Hematopoietic multipotent progenitor cell treated with erythropoietin and hydrocortisone succinate and interleukin-3 and kit ligand, for 4 days (in vitro differentiated cells): ENCODE data around the gene VPS13A.
"Not testable (repeated sequence)": the region's sequence is repeated elsewhere in the genome, so short reads cannot be mapped to it uniquely, and the experiment has no call there.

ENCODE experiments used
- DNase-seq: peaks from one replicate; pipeline ENCODE4 v3.0.0-alpha.2; 2015

The VPS13A gene

DNA sequence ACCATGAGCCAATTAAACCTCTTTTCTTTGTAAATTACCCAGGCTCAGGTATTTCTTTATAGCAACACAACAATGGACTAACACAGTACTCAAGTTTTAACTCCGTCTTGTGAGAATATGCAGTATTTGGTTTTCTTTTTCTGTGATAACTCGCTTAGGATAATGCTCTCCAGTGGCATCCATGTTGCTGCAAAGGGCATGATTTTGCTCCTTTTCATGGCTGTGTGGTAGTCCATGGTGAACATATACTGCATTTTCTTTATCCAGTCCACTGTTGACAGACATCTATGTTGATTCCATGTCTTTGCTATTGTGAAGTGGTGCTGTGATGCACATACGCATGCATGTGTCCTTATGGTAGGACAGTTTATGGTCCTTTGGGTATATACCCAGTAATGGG is 10.9 kb downstream of the VPS13A start:
- DNase-seq, result no peak

DNA sequence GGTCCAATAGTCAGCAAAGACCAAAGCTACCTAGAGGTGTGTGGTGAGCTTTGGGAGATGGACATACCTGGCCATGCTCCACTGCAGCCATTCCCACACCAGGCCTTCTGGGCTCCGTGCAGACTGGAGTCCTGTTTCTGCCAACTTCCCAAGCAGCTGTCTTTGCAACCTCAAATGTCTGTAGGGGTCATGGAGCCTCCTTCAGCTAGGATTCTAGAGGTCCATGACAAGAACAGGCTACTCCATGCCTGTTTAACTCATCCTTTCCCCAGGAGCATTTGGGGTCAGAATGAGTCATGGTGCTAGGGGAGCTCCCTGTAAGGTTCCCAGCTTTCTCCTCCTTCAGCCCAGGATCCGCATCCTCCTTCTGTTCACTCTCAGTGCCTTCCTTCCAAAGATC is 17.1 kb downstream of the VPS13A start:
- DNase-seq, result no peak

DNA sequence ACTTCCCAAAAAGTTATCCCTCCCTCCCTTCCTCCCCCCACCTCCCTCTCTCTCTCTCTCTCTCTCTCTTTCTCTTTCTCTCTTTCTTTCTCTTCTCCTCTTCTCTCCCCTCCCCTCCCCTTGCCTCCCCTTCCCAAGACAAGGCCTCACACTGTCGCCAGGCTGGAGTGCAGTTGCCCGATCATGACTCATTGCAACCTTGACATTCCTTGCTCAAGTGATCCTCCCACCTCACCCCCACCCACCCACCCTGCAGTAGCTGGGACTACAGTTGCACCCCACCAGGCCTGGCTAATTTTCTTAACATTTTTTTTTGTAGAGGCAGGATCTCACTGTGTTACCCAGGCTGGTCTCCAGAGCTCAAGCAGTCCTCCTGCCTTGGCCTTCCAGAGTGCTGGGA is 32.8 kb downstream of the VPS13A start:
- no peak for DNase-seq

DNA sequence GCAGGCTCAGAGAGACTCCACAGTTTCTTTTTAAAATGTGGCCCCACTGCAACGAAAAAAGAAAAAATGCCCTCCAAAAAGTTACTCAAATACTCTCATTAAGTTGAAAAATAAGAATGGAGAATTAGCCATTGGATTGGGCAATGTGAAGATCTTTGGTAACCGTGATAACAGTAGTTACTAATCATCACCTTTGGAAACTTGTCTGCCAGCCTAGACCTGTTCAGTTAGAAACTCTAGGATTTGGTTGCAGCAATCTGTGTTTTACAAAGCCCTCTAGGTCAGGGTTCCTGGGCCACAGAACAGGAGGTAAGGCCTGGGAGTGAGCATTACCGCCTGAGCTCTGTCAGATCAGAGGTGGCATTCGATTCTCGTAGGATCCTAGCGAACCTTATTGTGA is 34.2 kb downstream of the VPS13A start:
- no peak for DNase-seq

DNA sequence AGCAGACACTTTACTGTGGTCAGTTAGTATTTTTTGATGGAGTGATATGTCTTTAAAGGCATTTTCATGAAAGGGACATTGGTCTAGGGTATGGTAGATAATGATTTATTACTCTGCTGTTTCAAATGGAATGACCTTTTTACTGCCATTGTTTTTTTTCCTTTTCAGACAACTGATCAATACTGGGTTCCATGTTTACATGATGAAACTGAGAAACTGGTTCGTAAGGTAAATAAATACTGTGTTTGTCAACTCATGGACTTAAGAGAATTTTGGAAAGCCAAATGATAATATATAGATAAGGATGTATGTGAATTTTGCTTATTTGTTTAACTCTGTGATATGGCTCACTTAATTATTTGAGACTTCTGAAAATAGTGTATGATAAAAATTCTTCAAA is 35.5 kb downstream of the VPS13A start:
- DNase-seq, result no peak

DNA sequence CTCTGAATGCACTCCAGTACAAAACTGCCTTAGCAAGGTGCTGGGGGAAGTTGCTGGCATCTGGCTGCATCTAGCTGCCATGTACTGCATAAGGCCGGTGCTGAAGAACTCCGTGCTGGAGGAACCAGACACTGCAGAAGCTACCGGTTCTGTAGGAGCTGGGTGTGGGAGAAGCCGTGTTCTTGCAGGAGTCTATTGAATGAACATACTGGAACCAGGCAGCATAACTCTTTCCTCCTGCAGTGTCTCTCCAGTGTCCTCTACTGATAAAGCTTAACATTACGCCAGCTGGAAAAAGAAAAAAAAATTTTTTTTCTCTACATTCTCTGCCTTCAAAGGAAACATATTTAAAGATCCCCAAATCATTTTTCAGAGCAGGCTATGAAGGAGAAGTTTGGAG is 38.5 kb downstream of the VPS13A start:
- DNase-seq, result peak; percentile 47

DNA sequence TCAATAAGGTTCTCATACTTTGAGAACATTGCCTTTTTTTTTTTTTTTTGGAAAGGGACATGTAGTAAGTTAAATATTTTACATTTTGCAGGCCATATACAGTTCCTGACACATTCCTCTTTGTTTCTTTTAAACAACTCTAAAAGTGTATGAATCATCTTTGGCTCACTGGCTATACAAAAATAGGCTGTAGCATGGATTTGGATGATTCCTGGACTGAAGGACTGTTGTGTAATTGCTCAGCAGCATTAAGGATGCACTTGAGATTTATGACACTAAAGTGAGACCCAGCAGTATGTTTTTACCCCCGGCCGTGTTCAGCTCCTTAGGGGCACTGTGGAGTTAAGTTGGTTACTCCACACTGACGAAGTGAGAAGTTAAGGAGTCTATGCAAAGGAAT is 41.3 kb downstream of the VPS13A start:
- no peak for DNase-seq

DNA sequence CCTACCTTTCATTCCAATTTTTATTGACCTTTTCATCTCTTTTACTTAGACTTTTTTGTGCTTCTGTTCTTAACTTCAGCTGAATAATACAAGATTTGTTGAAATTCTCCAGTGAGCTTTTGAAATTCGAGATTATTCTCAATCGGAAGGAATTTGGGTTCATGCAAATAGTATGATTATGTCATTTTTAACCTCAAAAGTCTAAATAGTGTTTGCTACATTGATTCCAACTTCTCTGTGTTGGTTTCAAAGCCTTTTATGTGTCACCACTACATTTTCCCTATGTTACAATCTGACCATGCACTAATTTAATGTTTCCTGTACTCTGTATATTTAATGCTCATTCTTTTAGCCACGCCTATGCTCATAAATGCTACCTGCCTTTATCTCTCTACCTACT is 44.1 kb downstream of the VPS13A start:
- no peak for DNase-seq

DNA sequence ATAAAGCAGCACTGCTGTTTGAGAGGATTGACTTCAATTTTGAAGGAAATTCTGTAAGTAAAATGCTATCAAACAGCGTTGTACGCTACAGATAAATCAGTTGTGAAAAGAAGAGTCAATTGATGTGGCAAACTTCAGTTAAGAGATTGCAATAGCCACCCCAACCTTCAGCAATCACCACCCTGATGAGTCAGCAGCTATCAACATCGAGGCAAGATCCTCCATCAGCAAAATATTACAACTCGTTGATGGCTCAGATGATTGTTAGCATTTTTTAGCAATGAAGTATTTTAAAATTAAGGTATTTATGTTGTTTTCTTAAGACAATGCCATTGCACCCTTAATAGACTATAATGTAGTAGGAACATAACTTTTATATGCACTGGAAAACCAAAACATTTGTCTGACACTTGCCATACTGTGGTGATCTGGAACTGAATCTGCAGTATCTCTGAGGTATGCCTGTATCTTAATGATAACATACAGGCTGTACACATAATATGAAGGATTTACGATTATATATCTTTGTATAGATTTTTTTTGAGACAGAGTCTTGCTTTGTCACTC is 47.5 kb downstream of the VPS13A start:
- DNase-seq, result peak; percentile 72

DNA sequence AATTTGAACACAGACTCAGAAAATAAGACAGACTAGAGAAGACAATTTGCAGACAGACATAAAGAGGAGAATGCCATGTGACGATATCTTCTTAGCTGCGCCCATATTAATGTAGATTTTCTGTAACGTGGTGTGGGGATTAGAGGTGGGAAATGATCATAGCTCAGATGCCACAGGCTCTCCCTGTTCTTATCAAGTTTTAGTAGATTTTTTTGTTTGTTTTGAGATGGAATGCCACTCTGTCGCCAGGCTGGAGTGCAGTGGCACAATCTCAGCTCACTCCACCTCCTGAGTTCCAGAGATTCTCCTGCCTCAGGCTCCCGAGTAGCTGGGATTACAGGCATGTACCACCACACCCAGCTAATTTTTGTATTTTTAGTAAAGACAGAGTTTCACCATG is 59.4 kb downstream of the VPS13A start:
- DNase-seq, result no peak

DNA sequence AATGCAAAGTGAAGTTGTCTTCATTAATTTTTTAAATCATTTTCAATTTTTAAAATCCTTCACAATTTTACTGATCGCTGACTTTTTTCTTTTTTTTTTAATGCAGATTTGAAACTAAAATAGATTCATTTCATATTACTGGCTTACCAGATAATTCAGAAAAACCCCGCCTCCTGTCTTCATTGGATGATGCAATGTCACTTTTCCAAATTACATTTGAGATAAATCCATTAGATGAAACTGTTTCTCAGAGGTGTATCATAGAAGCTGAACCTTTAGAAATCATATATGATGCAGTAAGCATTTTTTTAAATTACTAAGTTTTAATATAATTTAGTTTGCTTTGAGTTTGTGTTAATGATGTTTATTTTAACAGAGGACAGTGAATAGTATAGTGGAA is 60.6 kb downstream of the VPS13A start:
- DNase-seq, result no peak

DNA sequence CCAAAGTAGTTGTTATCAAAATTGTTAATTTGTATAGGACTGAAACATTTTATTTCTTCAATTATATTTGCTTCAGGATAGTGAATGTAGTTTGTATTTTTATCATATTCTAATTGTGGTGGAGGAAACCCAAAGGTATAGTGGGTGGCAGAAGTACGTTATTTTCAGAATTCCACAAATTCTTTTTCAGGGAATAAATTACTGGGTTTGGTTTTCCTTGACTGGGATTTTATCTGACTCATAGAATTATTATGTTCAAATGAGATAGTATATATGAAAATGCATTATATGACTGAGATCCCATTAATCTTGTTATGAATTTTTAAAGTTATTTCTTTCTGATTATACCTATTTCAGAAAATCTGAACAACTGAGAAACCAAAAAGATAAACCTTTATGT is 73.7 kb downstream of the VPS13A start:
- no peak for DNase-seq

DNA sequence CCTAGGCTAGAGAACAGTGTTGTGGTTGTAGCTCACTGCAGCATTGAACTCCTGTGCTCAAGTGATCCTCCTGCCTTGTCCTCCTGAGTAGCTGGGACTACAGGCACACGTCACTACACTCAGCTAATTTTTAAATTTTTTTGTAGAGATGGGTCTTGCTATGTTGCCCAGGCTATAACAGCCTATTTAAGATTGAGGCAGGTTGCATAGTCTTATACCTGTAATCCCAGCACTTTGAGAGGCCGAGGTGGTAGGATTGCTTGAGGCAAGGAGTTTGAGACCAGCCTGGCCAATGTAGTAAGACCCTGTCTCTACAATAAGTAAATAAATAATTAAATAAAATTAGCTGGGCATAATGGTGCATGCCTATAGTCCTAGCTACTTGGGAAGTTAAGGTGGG is 79.9 kb downstream of the VPS13A start:
- no peak for DNase-seq

DNA sequence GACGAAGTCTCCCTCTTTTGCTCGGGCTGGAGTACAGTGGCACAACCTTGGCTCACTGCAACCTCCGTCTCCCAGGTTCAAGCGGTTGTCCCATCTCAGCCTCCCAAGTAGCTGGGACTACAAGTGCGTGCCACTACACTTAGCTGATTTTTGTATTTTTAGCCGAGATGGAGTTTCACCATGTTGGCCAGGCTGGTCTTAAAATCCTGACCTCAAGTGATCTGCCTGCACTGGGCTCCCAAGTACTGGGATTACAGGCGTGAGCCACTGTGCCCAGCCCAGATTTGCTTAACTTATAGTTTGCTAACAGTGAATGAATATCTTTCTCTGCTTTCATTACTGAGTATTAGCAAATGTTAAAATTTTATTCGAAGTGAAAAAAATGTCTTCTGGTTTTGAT is 84.3 kb downstream of the VPS13A start:
- no peak for DNase-seq

DNA sequence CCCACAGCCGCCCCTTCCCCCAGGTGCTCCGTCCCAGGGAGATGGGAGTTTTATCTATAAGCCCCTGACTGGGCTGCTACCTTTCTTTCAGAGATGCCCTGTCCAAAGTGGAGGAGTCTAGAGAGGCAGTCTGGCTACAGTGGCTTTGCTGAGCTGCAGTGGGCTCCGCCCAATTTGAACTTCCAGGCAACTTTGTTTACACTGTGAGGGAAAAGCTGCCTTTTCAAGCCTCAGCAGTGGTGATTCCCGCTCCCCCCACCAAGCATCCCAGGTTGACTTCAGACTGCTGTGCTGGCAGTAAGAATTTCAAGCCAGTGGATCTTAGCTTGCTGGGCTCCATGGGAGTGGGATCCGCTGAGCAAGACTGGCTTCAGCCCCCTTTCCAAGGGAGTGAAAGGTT is 90.4 kb downstream of the VPS13A start:
- DNase-seq, result not testable (repeated sequence)

DNA sequence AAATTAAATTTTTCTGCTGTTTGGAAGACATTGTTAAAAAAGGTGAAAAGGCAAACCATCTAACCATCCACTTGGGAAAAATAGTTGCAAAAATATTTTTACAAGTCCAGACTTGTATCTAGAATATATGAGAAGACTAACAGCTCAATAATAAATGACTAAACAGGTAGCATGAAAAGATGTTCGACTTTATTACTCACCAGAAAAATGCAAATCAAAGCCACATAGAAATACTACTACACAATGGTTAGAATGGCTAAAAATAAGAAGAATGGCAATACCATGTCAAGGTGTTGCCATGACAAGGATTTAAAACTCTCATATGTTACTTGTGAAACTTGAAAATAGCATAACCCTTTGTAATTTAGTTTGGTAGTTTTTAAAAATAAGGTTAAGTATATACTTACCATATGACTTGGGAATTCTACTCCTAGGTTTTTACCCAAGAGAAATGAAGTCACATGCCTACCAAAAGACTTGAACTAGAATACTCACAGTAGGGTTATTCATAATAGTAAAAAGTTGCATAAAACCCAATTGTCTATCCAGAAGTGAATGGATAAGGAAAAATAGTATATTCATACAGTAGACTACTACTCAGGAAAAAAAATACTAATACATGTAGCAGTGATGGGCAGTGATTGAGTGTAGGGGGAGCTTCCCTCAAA is 93.8 kb downstream of the VPS13A start:
- no peak for DNase-seq

DNA sequence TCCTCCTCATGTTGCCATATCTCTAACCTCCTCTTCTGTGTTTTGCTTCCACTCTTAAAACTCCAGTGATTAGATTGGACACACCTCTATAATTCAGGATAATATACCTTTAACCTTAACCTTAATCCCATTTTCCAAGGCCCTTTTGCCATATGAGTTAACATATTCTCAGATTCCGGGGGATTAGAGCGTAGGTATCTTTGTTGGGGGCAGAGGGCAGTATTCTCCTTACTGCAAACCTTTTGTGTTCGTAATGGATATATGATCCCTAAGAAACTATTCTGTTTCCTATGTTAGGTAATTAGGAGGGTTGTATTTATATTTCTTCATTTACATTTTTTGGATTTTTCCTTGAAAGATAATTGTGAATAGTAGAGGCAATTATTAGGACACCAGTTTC is 99.5 kb downstream of the VPS13A start:
- no peak for DNase-seq

DNA sequence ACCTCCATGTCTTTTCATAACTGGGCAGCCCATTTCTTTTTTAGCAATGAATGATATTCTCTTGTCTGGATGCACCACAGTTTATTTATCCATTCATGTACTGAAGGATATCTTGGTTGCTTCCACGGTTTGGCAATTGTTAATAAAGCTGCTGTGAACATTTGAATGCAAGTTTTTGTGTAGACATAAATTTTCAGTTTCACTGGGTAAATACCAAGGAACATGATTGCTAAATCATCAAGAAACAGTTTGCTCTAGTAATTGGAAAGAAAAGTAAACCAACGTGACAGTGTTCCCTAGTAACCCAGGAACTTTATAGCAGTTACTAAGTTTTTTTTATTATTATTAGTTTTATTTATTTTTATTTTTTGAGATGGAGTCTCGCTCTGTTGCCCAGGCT is 100.4 kb downstream of the VPS13A start:
- DNase-seq, result no peak

DNA sequence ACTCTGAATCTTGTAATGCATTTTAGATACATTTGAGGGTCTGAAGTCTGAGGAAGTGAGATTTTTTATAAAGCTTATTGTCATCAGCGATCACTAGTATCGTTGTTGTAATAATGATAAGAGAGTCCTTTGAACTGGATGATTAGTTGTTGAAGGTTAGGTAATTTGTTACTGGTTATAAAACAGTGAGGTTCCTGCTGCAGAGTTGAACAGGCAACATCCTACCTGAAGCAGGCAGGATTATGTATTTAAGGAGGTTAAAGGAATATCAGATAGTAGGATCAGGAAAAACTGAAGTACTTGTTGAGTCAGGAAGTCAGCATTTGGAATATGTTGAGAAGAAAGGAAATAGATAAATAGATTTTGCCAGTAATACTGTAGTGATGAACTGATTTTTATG is 106.7 kb downstream of the VPS13A start:
- no peak for DNase-seq

DNA sequence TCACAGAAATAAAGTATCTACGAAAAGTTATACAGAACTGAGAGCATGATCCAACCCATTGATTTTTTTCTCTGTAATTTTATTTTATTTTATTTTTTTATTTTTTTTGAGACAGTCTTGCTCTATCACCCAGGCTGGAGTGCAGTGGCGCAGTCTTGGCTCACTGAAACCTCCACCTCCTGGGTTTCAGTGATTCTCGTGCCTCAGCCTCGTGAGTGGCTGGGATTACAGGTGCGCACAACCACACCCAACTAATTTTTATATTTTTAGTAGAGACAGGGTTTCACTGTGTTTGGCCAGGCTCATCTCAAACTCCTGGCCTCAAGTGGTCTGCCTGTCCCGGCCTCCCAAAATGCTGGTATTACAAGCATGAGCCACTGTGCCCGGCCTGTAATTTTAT is 107.3 kb downstream of the VPS13A start:
- DNase-seq, result no peak

DNA sequence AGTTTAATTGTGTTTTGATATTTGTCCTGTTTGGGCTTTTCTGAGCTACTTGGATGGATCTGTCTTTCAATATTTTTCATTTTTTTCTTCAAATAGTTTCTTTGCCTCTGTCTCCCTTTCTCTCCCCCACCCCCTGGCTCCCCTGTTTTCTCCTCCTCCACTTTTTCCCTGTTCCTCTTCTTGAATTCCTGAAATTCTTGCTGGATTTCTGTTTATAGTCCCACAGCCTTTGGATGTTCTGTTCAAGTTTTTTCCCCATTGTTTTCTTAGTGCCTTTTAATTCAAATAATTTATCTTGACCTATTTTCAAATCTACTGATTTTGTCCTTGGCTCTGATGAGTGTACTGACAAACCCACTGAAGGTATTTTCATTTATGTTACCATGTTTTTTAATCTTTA is 113.0 kb downstream of the VPS13A start:
- no peak for DNase-seq

DNA sequence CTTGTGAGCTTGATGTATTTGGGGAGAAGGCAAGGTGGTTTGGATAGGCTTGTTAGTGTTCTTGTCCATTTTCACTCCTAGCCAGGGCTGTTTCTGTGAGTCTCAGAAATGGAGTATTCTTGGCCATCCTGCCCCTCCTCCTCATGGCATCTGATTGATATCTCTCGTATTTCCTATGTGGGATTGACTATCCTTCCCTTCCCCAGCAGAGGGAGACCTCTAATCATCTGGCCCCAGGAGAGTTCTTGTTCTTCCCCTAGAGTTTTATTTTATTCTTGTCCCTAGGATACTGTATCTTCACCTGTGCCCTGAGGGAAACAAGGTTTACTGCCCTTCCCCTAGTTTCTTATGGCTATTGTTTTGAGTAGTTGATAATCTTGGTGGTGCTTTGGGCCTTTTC is 114.4 kb downstream of the VPS13A start:
- peak; percentile 57 for DNase-seq

DNA sequence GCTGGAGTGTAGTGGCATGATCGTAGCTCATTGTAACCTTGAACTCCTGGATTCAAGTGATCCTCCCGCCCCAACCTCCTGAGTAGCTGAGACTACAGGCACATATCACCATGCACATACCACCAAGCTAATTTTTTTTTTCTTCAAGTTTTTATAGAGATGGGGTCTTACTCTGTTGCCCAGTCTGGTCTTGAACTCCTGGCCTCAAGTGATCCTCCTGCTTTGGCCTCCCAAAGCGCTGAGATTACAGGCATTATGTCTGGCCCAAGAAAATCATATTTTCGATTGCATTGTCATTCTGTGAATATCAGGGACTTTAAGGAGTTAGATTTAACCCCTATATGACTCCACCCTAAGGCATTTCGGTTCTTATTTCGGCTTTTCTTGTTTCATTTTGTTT is 116.6 kb downstream of the VPS13A start:
- DNase-seq, result no peak

DNA sequence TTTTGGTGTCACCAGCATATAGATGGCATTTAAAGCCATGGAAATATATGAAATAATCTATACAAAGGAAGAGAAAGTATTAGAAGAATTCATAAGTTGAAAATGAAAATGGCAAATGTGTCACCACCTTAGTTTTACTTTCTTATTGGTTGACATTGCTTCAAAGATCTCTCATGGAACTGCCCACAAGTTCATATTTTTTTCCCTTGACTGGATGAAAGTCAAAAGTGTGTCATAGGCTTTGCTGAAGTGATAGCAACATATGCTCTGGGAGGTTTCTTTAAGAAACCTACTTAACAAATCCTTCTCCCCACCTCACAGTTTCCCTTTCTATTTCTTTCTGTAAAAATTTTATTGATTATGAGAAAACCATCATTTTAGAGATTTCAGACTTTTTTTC is 127.2 kb downstream of the VPS13A start:
- DNase-seq, result no peak

DNA sequence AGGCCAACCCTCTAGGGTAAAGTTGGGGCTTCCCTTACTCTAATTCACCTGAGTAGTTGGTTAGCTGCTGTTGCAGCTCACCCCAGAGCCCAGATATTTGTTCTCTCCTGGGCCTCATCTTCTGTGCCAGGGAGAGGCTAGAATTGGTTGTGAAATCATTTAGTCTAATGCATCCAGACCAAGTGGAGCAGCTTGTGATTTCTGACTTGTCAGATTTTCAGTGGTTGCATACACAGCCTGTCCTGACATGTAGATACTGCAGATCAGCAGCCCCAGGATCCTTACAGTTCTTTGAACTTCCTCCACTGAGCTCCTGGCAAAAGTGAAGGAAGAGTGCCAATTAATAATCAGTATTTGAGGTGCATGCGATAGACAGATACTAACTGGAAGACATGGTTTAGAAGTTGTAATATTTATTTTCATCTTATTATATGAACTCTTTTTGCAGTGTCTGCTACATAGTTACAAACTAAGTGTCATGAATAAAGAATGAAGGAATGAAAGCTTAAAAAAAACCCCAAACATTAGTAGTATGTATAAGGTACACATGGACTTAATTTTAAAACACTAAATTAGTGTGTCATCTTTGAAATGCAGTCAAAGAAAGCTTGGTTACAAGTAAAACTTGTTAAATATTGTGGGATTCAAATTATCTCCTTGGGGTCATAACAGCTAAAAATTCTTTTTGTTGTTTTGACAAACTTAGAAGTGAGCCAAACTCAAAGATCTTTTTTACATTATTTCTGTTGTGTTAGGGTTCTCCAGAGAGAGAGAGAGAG is 128.5 kb downstream of the VPS13A start:
- DNase-seq, result no peak
